ENCODE data around the gene EPAS1.

EPAS1 gene

GRCh38 chr2:46382331-46383112 is 85.3 kb downstream of the EPAS1 start:
- Histone ChIP-seq H3K79me2 (ENCODE audit: control insufficient read depth, insufficient read depth, low read length, unreplicated experiment) (no peaks in the 10 kb centered on the region), H3K36me3 (ENCODE audit: insufficient read depth, low read length) (peaks cover 9% of the 10 kb centered on the region; the same call in 1 of the 2 replicates), H3K4me3 (ENCODE audit: low read depth, low read length) (no peak overlapping the region)

GRCh38 chr2:46383113-46383395 is 85.8 kb downstream of the EPAS1 start:
- no peak overlapping the region for H2AFZ ChIP-seq (ENCODE audit: low read length, unreplicated experiment)
- no peaks in the 10 kb centered on the region for H3K79me2 ChIP-seq (ENCODE audit: control insufficient read depth, insufficient read depth, low read length, unreplicated experiment)
- H3K4me1 ChIP-seq (ENCODE audit: control insufficient read depth, insufficient read depth, low read length, unreplicated experiment), result peaks cover 22% of the 10 kb centered on the region
- peaks cover 14% of the 10 kb centered on the region; the same call in 1 of the 2 replicates for H3K36me3 ChIP-seq (ENCODE audit: insufficient read depth, low read length)
- no peaks in the 10 kb centered on the region for H3K27me3 ChIP-seq (ENCODE audit: insufficient read depth, low read length)
- H3K27ac ChIP-seq (ENCODE audit: low read depth, low read length), result no peak overlapping the region
- H3K4me3 ChIP-seq (ENCODE audit: low read depth, low read length), result no peak overlapping the region

More at GRCh38 chr2:46382331-46383112, 85.3 kb downstream of the EPAS1 start:
- Histone ChIP-seq H3K27ac (ENCODE audit: low read depth, low read length) (no peak overlapping the region), H3K4me1 (ENCODE audit: control insufficient read depth, insufficient read depth, low read length, unreplicated experiment) (peaks cover 22% of the 10 kb centered on the region), H3K27me3 (ENCODE audit: insufficient read depth, low read length) (no peaks in the 10 kb centered on the region), H2AFZ (ENCODE audit: low read length, unreplicated experiment) (no peak overlapping the region)

GRCh38 chr2:46383784-46384456 is 86.7 kb downstream of the EPAS1 start:
- H3K36me3 ChIP-seq (ENCODE audit: insufficient read depth, low read length), result peaks cover 20% of the 10 kb centered on the region; the same call in 1 of the 2 replicates
- no peak overlapping the region for H2AFZ ChIP-seq (ENCODE audit: low read length, unreplicated experiment)
- no peaks in the 10 kb centered on the region for H3K79me2 ChIP-seq (ENCODE audit: control insufficient read depth, insufficient read depth, low read length, unreplicated experiment)
- no peak overlapping the region for H3K4me3 ChIP-seq (ENCODE audit: low read depth, low read length)
- peaks cover 22% of the 10 kb centered on the region for H3K4me1 ChIP-seq (ENCODE audit: control insufficient read depth, insufficient read depth, low read length, unreplicated experiment)
- H3K27me3 ChIP-seq (ENCODE audit: insufficient read depth, low read length), result no peaks in the 10 kb centered on the region
- no peak overlapping the region for H3K27ac ChIP-seq (ENCODE audit: low read depth, low read length)

GRCh38 chr2:46384457-46384815 is 87.2 kb downstream of the EPAS1 start:
- Histone ChIP-seq H3K36me3 (ENCODE audit: insufficient read depth, low read length) (peaks cover 20% of the 10 kb centered on the region; the same call in 1 of the 2 replicates), H3K27me3 (ENCODE audit: insufficient read depth, low read length) (no peaks in the 10 kb centered on the region), H3K4me3 (ENCODE audit: low read depth, low read length) (no peak overlapping the region), H3K4me1 (ENCODE audit: control insufficient read depth, insufficient read depth, low read length, unreplicated experiment) (peaks cover 22% of the 10 kb centered on the region), H3K27ac (ENCODE audit: low read depth, low read length) (no peak overlapping the region; the same call in 1 of the 2 replicates), H3K79me2 (ENCODE audit: control insufficient read depth, insufficient read depth, low read length, unreplicated experiment) (no peaks in the 10 kb centered on the region), H2AFZ (ENCODE audit: low read length, unreplicated experiment) (no peak overlapping the region)

- Histone ChIP-seq H3K36me3 (ENCODE audit: insufficient read depth, low read length) (peaks cover 15% of the 10 kb centered on the region; the same call in 1 of the 2 replicates), H3K27me3 (ENCODE audit: insufficient read depth, low read length) (no peaks in the 10 kb centered on the region), H2AFZ (ENCODE audit: low read length, unreplicated experiment) (no peak overlapping the region), H3K4me3 (ENCODE audit: low read depth, low read length) (no peak overlapping the region), H3K27ac (ENCODE audit: low read depth, low read length) (peak overlapping the region; percentile 92), H3K79me2 (ENCODE audit: control insufficient read depth, insufficient read depth, low read length, unreplicated experiment) (no peaks in the 10 kb centered on the region), H3K4me1 (ENCODE audit: control insufficient read depth, insufficient read depth, low read length, unreplicated experiment) (peaks cover 22% of the 10 kb centered on the region)
Measured at GRCh38 chr2:46385786-46386577, 88.8 kb downstream of the EPAS1 start.

GRCh38 chr2:46386763-46387162 is 89.6 kb downstream of the EPAS1 start:
- H3K79me2 ChIP-seq (ENCODE audit: control insufficient read depth, insufficient read depth, low read length, unreplicated experiment), result no peaks in the 10 kb centered on the region

GRCh38 chr2:46387292-46387691 is 90.1 kb downstream of the EPAS1 start:
- H3K4me3 ChIP-seq (ENCODE audit: low read depth, low read length), result no peak overlapping the region
- no peaks in the 10 kb centered on the region for H3K79me2 ChIP-seq (ENCODE audit: control insufficient read depth, insufficient read depth, low read length, unreplicated experiment)
- no peak overlapping the region for H2AFZ ChIP-seq (ENCODE audit: low read length, unreplicated experiment)
- peaks cover 18% of the 10 kb centered on the region for H3K4me1 ChIP-seq (ENCODE audit: control insufficient read depth, insufficient read depth, low read length, unreplicated experiment)
- peaks cover 13% of the 10 kb centered on the region; the same call in 1 of the 2 replicates for H3K36me3 ChIP-seq (ENCODE audit: insufficient read depth, low read length)
- H3K27ac ChIP-seq (ENCODE audit: low read depth, low read length), result peak overlapping the region; percentile 92
- no peaks in the 10 kb centered on the region for H3K27me3 ChIP-seq (ENCODE audit: insufficient read depth, low read length)

More at GRCh38 chr2:46386763-46387162, 89.6 kb downstream of the EPAS1 start:
- peak overlapping the region; percentile 92 for H3K27ac ChIP-seq (ENCODE audit: low read depth, low read length)
- H3K4me1 ChIP-seq (ENCODE audit: control insufficient read depth, insufficient read depth, low read length, unreplicated experiment), result peaks cover 18% of the 10 kb centered on the region
- peaks cover 15% of the 10 kb centered on the region; the same call in 1 of the 2 replicates for H3K36me3 ChIP-seq (ENCODE audit: insufficient read depth, low read length)
- H2AFZ ChIP-seq (ENCODE audit: low read length, unreplicated experiment), result no peak overlapping the region
- H3K4me3 ChIP-seq (ENCODE audit: low read depth, low read length), result no peak overlapping the region
- no peaks in the 10 kb centered on the region for H3K27me3 ChIP-seq (ENCODE audit: insufficient read depth, low read length)

- H3K79me2 ChIP-seq (ENCODE audit: control insufficient read depth, insufficient read depth, low read length, unreplicated experiment), result no peaks in the 10 kb centered on the region
- peaks cover 18% of the 10 kb centered on the region for H3K4me1 ChIP-seq (ENCODE audit: control insufficient read depth, insufficient read depth, low read length, unreplicated experiment)
- H2AFZ ChIP-seq (ENCODE audit: low read length, unreplicated experiment), result no peak overlapping the region
- no peaks in the 10 kb centered on the region for H3K27me3 ChIP-seq (ENCODE audit: insufficient read depth, low read length)
- H3K36me3 ChIP-seq (ENCODE audit: insufficient read depth, low read length), result 0 out of 2 replicates have a peak, but pooled peaks cover 11% of the 10 kb centered on the region
- H3K4me3 ChIP-seq (ENCODE audit: low read depth, low read length), result no peak overlapping the region
- no peak overlapping the region for H3K27ac ChIP-seq (ENCODE audit: low read depth, low read length)
Measured at GRCh38 chr2:46387886-46388515, 90.8 kb downstream of the EPAS1 start.

- H2AFZ ChIP-seq (ENCODE audit: low read length, unreplicated experiment), result no peak overlapping the region
- no peaks in the 10 kb centered on the region for H3K27me3 ChIP-seq (ENCODE audit: insufficient read depth, low read length)
- H3K27ac ChIP-seq (ENCODE audit: low read depth, low read length), result no peak overlapping the region
- no peak overlapping the region for H3K4me3 ChIP-seq (ENCODE audit: low read depth, low read length)
- no peaks in the 10 kb centered on the region for H3K79me2 ChIP-seq (ENCODE audit: control insufficient read depth, insufficient read depth, low read length, unreplicated experiment)
- H3K4me1 ChIP-seq (ENCODE audit: control insufficient read depth, insufficient read depth, low read length, unreplicated experiment), result peaks cover 18% of the 10 kb centered on the region
- 0 out of 2 replicates have a peak, but pooled peaks cover 11% of the 10 kb centered on the region for H3K36me3 ChIP-seq (ENCODE audit: insufficient read depth, low read length)
Measured at GRCh38 chr2:46388881-46389280, 91.7 kb downstream of the EPAS1 start.

GRCh38 chr2:46389417-46389916 is 92.3 kb downstream of the EPAS1 start:
- no peaks in the 10 kb centered on the region for H3K79me2 ChIP-seq (ENCODE audit: control insufficient read depth, insufficient read depth, low read length, unreplicated experiment)
- H3K36me3 ChIP-seq (ENCODE audit: insufficient read depth, low read length), result 0 out of 2 replicates have a peak, but pooled peaks cover 11% of the 10 kb centered on the region
- no peak overlapping the region for H2AFZ ChIP-seq (ENCODE audit: low read length, unreplicated experiment)
- no peaks in the 10 kb centered on the region for H3K27me3 ChIP-seq (ENCODE audit: insufficient read depth, low read length)
- peaks cover 18% of the 10 kb centered on the region for H3K4me1 ChIP-seq (ENCODE audit: control insufficient read depth, insufficient read depth, low read length, unreplicated experiment)
- H3K4me3 ChIP-seq (ENCODE audit: low read depth, low read length), result no peak overlapping the region
- H3K27ac ChIP-seq (ENCODE audit: low read depth, low read length), result no peak overlapping the region
